GM23338 (cell line): ENCODE data around the gene WNT2B. TPM values are rescaled to one million over a fixed set of nuclear protein-coding genes. Genes with fewer than 3 reads are reported as not detected.

Experiments
- ATAC-seq: fragments of 200-7000 bp; cut with Tn5 transposase; 3 replicates; pipeline ENCODE4 v1.9.1; 2020
- DNase-seq: peaks from one replicate; pipeline ENCODE4 v3.0.0-alpha.2; 2015; ENCODE audit warnings: low spot score
- H2AFZ ChIP-seq: fragments of 200-600 bp; sonication (generic); 2 replicates; pipeline ENCODE4 v1.8.0; 2016; ENCODE audit warnings: antibody characterized with exemption, mild to moderate bottlenecking, moderate library complexity
- H3F3A ChIP-seq: fragments of 200-600 bp; sonication (generic); replicated peaks from 2 replicates; pipeline ENCODE4 v1.8.0; 2017; ENCODE audit warnings: antibody characterized with exemption, mixed run types, low read depth
- H3K27ac ChIP-seq: fragments of 200-600 bp; sonication (generic); 2 replicates; pipeline ENCODE4 v1.6.1; 2016; ENCODE audit warnings: low read depth
- H3K27me3 ChIP-seq: fragments of 200-600 bp; sonication (generic); 2 replicates; pipeline ENCODE4 v1.8.0; 2016; ENCODE audit warnings: mild to moderate bottlenecking, mixed run types, moderate library complexity; ENCODE audit not compliant: insufficient read depth
- H3K36me3 ChIP-seq: fragments of 200-600 bp; sonication (generic); 2 replicates; pipeline ENCODE4 v1.8.0; 2016; ENCODE audit warnings: mild to moderate bottlenecking; ENCODE audit not compliant: insufficient read depth
- H3K4me1 ChIP-seq: fragments of 200-600 bp; sonication (generic); 2 replicates; pipeline ENCODE4 v1.8.0; 2016; ENCODE audit warnings: mild to moderate bottlenecking, moderate library complexity; ENCODE audit not compliant: insufficient read depth
- H3K4me2 ChIP-seq: fragments of 200-600 bp; sonication (generic); 2 replicates; pipeline ENCODE4 v1.7.1; 2017; ENCODE audit warnings: mixed run types
- H3K4me3 ChIP-seq: fragments of 200-600 bp; sonication (generic); 2 replicates; pipeline ENCODE4 v1.6.1; 2016; ENCODE audit warnings: mixed run types
- H3K79me2 ChIP-seq: fragments of 200-600 bp; sonication (generic); replicated peaks from 2 replicates; pipeline ENCODE4 v1.8.0; 2017; ENCODE audit warnings: mild to moderate bottlenecking; ENCODE audit not compliant: insufficient read depth
- H3K9me2 ChIP-seq: fragments of 200-600 bp; sonication (generic); 2 replicates; pipeline ENCODE4 v1.8.0; 2017; ENCODE audit not compliant: insufficient read depth
- H4K20me1 ChIP-seq: fragments of 200-600 bp; sonication (generic); replicated peaks from 2 replicates; pipeline ENCODE4 v1.8.0; 2017; ENCODE audit warnings: mild to moderate bottlenecking; ENCODE audit not compliant: insufficient read depth
- H3K27ac Mint-ChIP-seq: 2 replicates; pipeline ENCODE4 v1.8.0; 2020; ENCODE audit warnings: inconsistent platforms, mild to moderate bottlenecking, moderate library complexity, mixed read lengths
- H3K27me3 Mint-ChIP-seq: 3 replicates; pipeline ENCODE4 v1.8.0; 2022; ENCODE audit warnings: low read depth, mild to moderate bottlenecking, moderate library complexity, mixed read lengths, inconsistent platforms; ENCODE audit not compliant: insufficient read depth, poor library complexity
- H3K36me3 Mint-ChIP-seq: 3 replicates; pipeline ENCODE4 v1.8.0; 2021; ENCODE audit warnings: low read depth, mild to moderate bottlenecking, inconsistent platforms, moderate library complexity, mixed read lengths
- H3K4me1 Mint-ChIP-seq: 3 replicates; pipeline ENCODE4 v1.8.0; 2020; ENCODE audit warnings: mild to moderate bottlenecking, inconsistent platforms, mixed read lengths
- H3K4me3 Mint-ChIP-seq: 3 replicates; pipeline ENCODE4 v1.8.0; 2021; ENCODE audit warnings: moderate library complexity, mild to moderate bottlenecking, inconsistent platforms, mixed read lengths
- H3K9me3 Mint-ChIP-seq: 3 replicates; pipeline ENCODE4 v1.8.0; 2020; ENCODE audit warnings: moderate library complexity, mild to moderate bottlenecking, inconsistent platforms, mixed read lengths
- CREB1 ChIP-seq: fragments of 250-450 bp; sonication (Bioruptor Pico); IDR thresholded peaks from 2 replicates; pipeline ENCODE4 v1.5.0; 2020; ENCODE audit warnings: low read depth, mild to moderate bottlenecking, moderate library complexity
- NANOG ChIP-seq: IDR thresholded peaks from 2 replicates; pipeline ENCODE4 v1.6.1; 2016; ENCODE audit warnings: antibody characterized with exemption, borderline replicate concordance
- STAT1 ChIP-seq: IDR thresholded peaks from one replicate; pipeline ENCODE4 v1.6.1; 2016; ENCODE audit warnings: antibody characterized with exemption; ENCODE audit not compliant: unreplicated experiment
- ZNF114 ChIP-seq: fragments of 250-450 bp; sonication (Bioruptor Pico); IDR thresholded peaks from 2 replicates; pipeline ENCODE4 v1.5.0; 2020; ENCODE audit warnings: mild to moderate bottlenecking, moderate library complexity
- ZNF331 ChIP-seq: fragments of 250-450 bp; sonication (Bioruptor Pico); IDR thresholded peaks from 2 replicates; pipeline ENCODE4 v1.5.0; 2020; ENCODE audit warnings: low read depth, mild to moderate bottlenecking, moderate library complexity
- polyA plus RNA-seq: library from polyadenylated mRNA; unstranded; fragments of >200 nt; fragmentation: Nextera tagmentation; extraction: Ambion mirVana; gene quantifications from 2 replicates; pipeline ENCODE4 v1.2.1, GENCODE V29; 2016
- total RNA-seq: library from RNA; depleted of rRNA; stranded (reverse); fragments of >200 nt; shearing (Covaris generic); gene quantifications from 2 replicates; pipeline ENCODE4 v1.2.3, GENCODE V29; 2014
- TF ChIP-seq, protein P1 (sequence below), 2 experiments: fragments of 200-600 bp in 1 of 2; sonication (generic) in 1 of 2; conservative IDR thresholded peaks; 2 replicates each; pipeline versions ENCODE4 v1.5.1 to v1.6.1; 2016 to 2017; ENCODE audit warnings: antibody characterized with exemption in 2 of 2, low read depth in 2 of 2, mild to moderate bottlenecking in 2 of 2, moderate library complexity in 1 of 2
- TF ChIP-seq, protein P2 (sequence below): IDR thresholded peaks from one replicate; pipeline ENCODE4 v1.6.1; 2018; ENCODE audit warnings: antibody characterized with exemption; ENCODE audit not compliant: unreplicated experiment
- TF ChIP-seq, protein P3 (sequence below): IDR thresholded peaks from 2 replicates; pipeline ENCODE4 v1.6.1; 2016; ENCODE audit warnings: antibody characterized with exemption
- TF ChIP-seq, protein P4 (sequence below): fragments of 250-450 bp; sonication (Bioruptor Pico); IDR thresholded peaks from 2 replicates; pipeline ENCODE4 v1.5.0; 2020; ENCODE audit warnings: mild to moderate bottlenecking, moderate library complexity

The WNT2B gene
- total and polyA plus RNA-seq, 2 experiments from 2014 or later: 0.50 to 0.90 TPM

GRCh38 chr1:112564081-112564480 lies 55.3 kb downstream of the WNT2B start (continued):
- TF ChIP-seq, protein P1, sequence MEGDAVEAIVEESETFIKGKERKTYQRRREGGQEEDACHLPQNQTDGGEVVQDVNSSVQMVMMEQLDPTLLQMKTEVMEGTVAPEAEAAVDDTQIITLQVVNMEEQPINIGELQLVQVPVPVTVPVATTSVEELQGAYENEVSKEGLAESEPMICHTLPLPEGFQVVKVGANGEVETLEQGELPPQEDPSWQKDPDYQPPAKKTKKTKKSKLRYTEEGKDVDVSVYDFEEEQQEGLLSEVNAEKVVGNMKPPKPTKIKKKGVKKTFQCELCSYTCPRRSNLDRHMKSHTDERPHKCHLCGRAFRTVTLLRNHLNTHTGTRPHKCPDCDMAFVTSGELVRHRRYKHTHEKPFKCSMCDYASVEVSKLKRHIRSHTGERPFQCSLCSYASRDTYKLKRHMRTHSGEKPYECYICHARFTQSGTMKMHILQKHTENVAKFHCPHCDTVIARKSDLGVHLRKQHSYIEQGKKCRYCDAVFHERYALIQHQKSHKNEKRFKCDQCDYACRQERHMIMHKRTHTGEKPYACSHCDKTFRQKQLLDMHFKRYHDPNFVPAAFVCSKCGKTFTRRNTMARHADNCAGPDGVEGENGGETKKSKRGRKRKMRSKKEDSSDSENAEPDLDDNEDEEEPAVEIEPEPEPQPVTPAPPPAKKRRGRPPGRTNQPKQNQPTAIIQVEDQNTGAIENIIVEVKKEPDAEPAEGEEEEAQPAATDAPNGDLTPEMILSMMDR (conservative IDR thresholded peaks at IDR 0.05; ENCODE audit: low read depth in 2 of 2): no peak

- Mint-ChIP-seq H3K4me1 (no peaks in the 10 kb centered on the region), H3K9me3 (no peaks in the 10 kb centered on the region), H3K27ac (no peak overlapping the region), H3K4me3 (no peak overlapping the region), H3K27me3 (peaks cover 1% of the 10 kb centered on the region), H3K36me3 (peaks cover 8% of the 10 kb centered on the region; the same call in 2 of the 3 replicates)
- no peak for ATAC-seq
- no peak overlapping the region for H3K27ac ChIP-seq
- H3K9me2 ChIP-seq: no peaks in the 10 kb centered on the region
- H3K4me1 ChIP-seq: no peaks in the 10 kb centered on the region
- no peak overlapping the region for H2AFZ ChIP-seq
- H3K4me3 ChIP-seq: no peak overlapping the region
- H3K36me3 ChIP-seq: no peaks in the 10 kb centered on the region
- H3K4me2 ChIP-seq: no peak overlapping the region
- no peaks in the 10 kb centered on the region for H3K79me2 ChIP-seq
- no peaks in the 10 kb centered on the region for H3K27me3 ChIP-seq
- TF ChIP-seq, protein P2, sequence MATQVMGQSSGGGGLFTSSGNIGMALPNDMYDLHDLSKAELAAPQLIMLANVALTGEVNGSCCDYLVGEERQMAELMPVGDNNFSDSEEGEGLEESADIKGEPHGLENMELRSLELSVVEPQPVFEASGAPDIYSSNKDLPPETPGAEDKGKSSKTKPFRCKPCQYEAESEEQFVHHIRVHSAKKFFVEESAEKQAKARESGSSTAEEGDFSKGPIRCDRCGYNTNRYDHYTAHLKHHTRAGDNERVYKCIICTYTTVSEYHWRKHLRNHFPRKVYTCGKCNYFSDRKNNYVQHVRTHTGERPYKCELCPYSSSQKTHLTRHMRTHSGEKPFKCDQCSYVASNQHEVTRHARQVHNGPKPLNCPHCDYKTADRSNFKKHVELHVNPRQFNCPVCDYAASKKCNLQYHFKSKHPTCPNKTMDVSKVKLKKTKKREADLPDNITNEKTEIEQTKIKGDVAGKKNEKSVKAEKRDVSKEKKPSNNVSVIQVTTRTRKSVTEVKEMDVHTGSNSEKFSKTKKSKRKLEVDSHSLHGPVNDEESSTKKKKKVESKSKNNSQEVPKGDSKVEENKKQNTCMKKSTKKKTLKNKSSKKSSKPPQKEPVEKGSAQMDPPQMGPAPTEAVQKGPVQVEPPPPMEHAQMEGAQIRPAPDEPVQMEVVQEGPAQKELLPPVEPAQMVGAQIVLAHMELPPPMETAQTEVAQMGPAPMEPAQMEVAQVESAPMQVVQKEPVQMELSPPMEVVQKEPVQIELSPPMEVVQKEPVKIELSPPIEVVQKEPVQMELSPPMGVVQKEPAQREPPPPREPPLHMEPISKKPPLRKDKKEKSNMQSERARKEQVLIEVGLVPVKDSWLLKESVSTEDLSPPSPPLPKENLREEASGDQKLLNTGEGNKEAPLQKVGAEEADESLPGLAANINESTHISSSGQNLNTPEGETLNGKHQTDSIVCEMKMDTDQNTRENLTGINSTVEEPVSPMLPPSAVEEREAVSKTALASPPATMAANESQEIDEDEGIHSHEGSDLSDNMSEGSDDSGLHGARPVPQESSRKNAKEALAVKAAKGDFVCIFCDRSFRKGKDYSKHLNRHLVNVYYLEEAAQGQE: no peak
- TF ChIP-seq STAT1 (no peak), CREB1 (CRISPR knock-in tag) (no peak), ZNF331 (CRISPR knock-in tag) (no peak), NANOG (no peak), ZNF114 (CRISPR knock-in tag) (no peak)
- TF ChIP-seq, protein P3, sequence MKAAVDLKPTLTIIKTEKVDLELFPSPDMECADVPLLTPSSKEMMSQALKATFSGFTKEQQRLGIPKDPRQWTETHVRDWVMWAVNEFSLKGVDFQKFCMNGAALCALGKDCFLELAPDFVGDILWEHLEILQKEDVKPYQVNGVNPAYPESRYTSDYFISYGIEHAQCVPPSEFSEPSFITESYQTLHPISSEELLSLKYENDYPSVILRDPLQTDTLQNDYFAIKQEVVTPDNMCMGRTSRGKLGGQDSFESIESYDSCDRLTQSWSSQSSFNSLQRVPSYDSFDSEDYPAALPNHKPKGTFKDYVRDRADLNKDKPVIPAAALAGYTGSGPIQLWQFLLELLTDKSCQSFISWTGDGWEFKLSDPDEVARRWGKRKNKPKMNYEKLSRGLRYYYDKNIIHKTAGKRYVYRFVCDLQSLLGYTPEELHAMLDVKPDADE: no peak
- TF ChIP-seq, protein P4, sequence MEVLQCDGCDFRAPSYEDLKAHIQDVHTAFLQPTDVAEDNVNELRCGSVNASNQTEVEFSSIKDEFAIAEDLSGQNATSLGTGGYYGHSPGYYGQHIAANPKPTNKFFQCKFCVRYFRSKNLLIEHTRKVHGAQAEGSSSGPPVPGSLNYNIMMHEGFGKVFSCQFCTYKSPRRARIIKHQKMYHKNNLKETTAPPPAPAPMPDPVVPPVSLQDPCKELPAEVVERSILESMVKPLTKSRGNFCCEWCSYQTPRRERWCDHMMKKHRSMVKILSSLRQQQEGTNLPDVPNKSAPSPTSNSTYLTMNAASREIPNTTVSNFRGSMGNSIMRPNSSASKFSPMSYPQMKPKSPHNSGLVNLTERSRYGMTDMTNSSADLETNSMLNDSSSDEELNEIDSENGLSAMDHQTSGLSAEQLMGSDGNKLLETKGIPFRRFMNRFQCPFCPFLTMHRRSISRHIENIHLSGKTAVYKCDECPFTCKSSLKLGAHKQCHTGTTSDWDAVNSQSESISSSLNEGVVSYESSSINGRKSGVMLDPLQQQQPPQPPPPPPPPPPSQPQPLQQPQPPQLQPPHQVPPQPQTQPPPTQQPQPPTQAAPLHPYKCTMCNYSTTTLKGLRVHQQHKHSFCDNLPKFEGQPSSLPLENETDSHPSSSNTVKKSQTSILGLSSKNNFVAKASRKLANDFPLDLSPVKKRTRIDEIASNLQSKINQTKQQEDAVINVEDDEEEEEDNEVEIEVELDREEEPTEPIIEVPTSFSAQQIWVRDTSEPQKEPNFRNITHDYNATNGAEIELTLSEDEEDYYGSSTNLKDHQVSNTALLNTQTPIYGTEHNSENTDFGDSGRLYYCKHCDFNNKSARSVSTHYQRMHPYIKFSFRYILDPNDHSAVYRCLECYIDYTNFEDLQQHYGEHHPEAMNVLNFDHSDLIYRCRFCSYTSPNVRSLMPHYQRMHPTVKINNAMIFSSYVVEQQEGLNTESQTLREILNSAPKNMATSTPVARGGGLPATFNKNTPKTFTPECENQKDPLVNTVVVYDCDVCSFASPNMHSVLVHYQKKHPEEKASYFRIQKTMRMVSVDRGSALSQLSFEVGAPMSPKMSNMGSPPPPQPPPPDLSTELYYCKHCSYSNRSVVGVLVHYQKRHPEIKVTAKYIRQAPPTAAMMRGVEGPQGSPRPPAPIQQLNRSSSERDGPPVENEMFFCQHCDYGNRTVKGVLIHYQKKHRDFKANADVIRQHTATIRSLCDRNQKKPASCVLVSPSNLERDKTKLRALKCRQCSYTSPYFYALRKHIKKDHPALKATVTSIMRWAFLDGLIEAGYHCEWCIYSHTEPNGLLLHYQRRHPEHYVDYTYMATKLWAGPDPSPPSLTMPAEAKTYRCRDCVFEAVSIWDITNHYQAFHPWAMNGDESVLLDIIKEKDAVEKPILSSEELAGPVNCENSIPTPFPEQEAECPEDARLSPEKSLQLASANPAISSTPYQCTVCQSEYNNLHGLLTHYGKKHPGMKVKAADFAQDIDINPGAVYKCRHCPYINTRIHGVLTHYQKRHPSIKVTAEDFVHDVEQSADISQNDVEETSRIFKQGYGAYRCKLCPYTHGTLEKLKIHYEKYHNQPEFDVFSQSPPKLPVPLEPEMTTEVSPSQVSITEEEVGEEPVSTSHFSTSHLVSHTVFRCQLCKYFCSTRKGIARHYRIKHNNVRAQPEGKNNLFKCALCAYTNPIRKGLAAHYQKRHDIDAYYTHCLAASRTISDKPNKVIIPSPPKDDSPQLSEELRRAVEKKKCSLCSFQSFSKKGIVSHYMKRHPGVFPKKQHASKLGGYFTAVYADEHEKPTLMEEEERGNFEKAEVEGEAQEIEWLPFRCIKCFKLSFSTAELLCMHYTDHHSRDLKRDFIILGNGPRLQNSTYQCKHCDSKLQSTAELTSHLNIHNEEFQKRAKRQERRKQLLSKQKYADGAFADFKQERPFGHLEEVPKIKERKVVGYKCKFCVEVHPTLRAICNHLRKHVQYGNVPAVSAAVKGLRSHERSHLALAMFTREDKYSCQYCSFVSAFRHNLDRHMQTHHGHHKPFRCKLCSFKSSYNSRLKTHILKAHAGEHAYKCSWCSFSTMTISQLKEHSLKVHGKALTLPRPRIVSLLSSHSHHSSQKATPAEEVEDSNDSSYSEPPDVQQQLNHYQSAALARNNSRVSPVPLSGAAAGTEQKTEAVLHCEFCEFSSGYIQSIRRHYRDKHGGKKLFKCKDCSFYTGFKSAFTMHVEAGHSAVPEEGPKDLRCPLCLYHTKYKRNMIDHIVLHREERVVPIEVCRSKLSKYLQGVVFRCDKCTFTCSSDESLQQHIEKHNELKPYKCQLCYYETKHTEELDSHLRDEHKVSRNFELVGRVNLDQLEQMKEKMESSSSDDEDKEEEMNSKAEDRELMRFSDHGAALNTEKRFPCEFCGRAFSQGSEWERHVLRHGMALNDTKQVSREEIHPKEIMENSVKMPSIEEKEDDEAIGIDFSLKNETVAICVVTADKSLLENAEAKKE (CRISPR knock-in tag): no peak
- TF ChIP-seq, protein P1 (conservative IDR thresholded peaks at IDR 0.05; ENCODE audit: low read depth in 2 of 2): no peak
- no peaks in the 10 kb centered on the region for H4K20me1 ChIP-seq
- H3F3A ChIP-seq: no peaks in the 10 kb centered on the region
- DNase-seq: no peak
These were observed 57.0 kb downstream of the WNT2B start for GRCh38 chr1:112565800-112566199.
